A673 (cell line): ENCODE results near the gene SUSD6. TPM values are rescaled to one million over a fixed set of nuclear protein-coding genes. Genes with fewer than 3 reads are reported as not detected.

Experiments used
- BruUV-seq: library from RNA; stranded (reverse); fragments of 400-500 nt; replicated peaks from 2 replicates; lab custom pipeline; 2021; lab: Mats Ljungman, UMichigan
- CTCF ChIA-PET: fragments of 300-600 bp; sonication (Branson Sonifier 250); formaldehyde crosslinking; loops from one replicate; lab custom pipeline; 2022; ENCODE audit warnings: antibody characterized with exemption; lab: Charles Lee
- POLR2A ChIA-PET: fragments of 300-600 bp; sonication (Branson Sonifier 250); formaldehyde crosslinking; loops from one replicate; lab custom pipeline; 2022; ENCODE audit warnings: antibody characterized with exemption; ENCODE audit not compliant: low non-redundant PET; lab: Charles Lee
- DNase-seq: peaks from one replicate; pipeline ENCODE4 v3.0.0-alpha.2; 2015; ENCODE audit warnings: low spot score
- H3K27ac ChIP-seq: fragments of 200-600 bp; sonication (generic); 2 replicates; pipeline ENCODE4 v1.5.1; 2016; ENCODE audit warnings: mixed run types, low read depth, mild to moderate bottlenecking, mixed read lengths, antibody characterized with exemption, low read length; ENCODE audit not compliant: poor library complexity, severe bottlenecking
- H3K27me3 ChIP-seq: fragments of 200-600 bp; sonication (generic); replicated peaks from 2 replicates; pipeline ENCODE4 v1.6.1; 2017; ENCODE audit warnings: mixed run types, low read depth, mild to moderate bottlenecking, mixed read lengths, antibody characterized with exemption, low read length; ENCODE audit not compliant: insufficient read depth, poor library complexity
- H3K36me3 ChIP-seq: fragments of 200-600 bp; sonication (generic); 2 replicates; pipeline ENCODE4 v1.6.1; 2016; ENCODE audit warnings: mixed run types, mild to moderate bottlenecking, mixed read lengths, antibody characterized with exemption, low read length; ENCODE audit not compliant: insufficient read depth, poor library complexity, severe bottlenecking
- H3K4me1 ChIP-seq: fragments of 200-600 bp; sonication (generic); 2 replicates; pipeline ENCODE4 v1.6.1; 2017; ENCODE audit warnings: mixed run types, mild to moderate bottlenecking, mixed read lengths, antibody characterized with exemption, low read length; ENCODE audit not compliant: insufficient read depth, poor library complexity, severe bottlenecking
- H3K4me3 ChIP-seq: fragments of 200-600 bp; sonication (generic); 2 replicates; pipeline ENCODE4 v1.5.1; 2016; ENCODE audit warnings: low read depth, mixed run types, mild to moderate bottlenecking, mixed read lengths, low read length; ENCODE audit not compliant: poor library complexity, severe bottlenecking
- H3K9me3 ChIP-seq: fragments of 200-600 bp; sonication (generic); 2 replicates; pipeline ENCODE4 v1.6.1; 2016; ENCODE audit warnings: mixed run types, low read depth, mild to moderate bottlenecking, mixed read lengths, antibody characterized with exemption, low read length; ENCODE audit not compliant: poor library complexity, severe bottlenecking
- CTCF ChIP-seq: fragments of 300-800, 200-600 bp; sonication (generic); conservative IDR thresholded peaks from 2 replicates; pipeline ENCODE4 v1.5.1; 2017; ENCODE audit warnings: low read depth, mild to moderate bottlenecking, antibody characterized with exemption, low read length, moderate library complexity, mixed read lengths
- EZH2 ChIP-seq: fragments of 200-600 bp; sonication (generic); IDR thresholded peaks from 2 replicates; pipeline ENCODE4 v1.6.1; 2017; ENCODE audit warnings: borderline replicate concordance, low read depth, mild to moderate bottlenecking, mixed read lengths, antibody characterized with exemption, low read length; ENCODE audit not compliant: poor library complexity, severe bottlenecking
- intact Hi-C: fragments of 100-400 bp; cut with micrococcal nuclease; formaldehyde crosslinking; loops from one replicate; pipeline ENCODE4 v1.10.0; 2022; ENCODE audit not compliant: unreplicated experiment
- total RNA-seq: library from RNA; stranded (reverse); gene quantifications from 2 replicates; pipeline ENCODE4 v1.2.3, GENCODE V29; 2021

SUSD6 gene
- total RNA-seq, 1 experiment from 2014 or later = 9.2 TPM

GRCh38 chr14:69673578-69674305, 62.3 kb downstream of the SUSD6 start:
- ChIA-PET POLR2A (no interaction called here), CTCF (no interaction called here)
- BruUV-seq = no TSS peak
- no peaks in the 10 kb centered on the region for H3K9me3 ChIP-seq
- intact Hi-C loops = no loop called here
- no peak overlapping the region for H3K4me3 ChIP-seq
- DNase-seq = no peak
- no peaks in the 10 kb centered on the region for H3K27me3 ChIP-seq
- no peak for TF ChIP-seq EZH2
- TF ChIP-seq CTCF = no peak
- peaks cover 10% of the 10 kb centered on the region for H3K4me1 ChIP-seq
- H3K27ac ChIP-seq = no peak overlapping the region
- H3K36me3 ChIP-seq = no peaks in the 10 kb centered on the region

- ChIA-PET POLR2A (no interaction called here), CTCF (interaction anchor here (0.5 kb wide), 1 partner anchor 64 kb away, joined by 3 read pairs; no protein-coding TSS in a partner anchor)
- H3K4me1 ChIP-seq = peaks cover 10% of the 10 kb centered on the region
- intact Hi-C loops = no loop called here
- H3K9me3 ChIP-seq = no peaks in the 10 kb centered on the region
- no peak overlapping the region for H3K27ac ChIP-seq
- DNase-seq = no peak
- no peaks in the 10 kb centered on the region for H3K36me3 ChIP-seq
- no peak overlapping the region for H3K4me3 ChIP-seq
- no peaks in the 10 kb centered on the region for H3K27me3 ChIP-seq
- no peak for TF ChIP-seq EZH2
- no peak for TF ChIP-seq CTCF
- no TSS peak for BruUV-seq
Observed at GRCh38 chr14:69674546-69675244, 63.3 kb downstream of the SUSD6 start.

GRCh38 chr14:69675245-69675583, 63.8 kb downstream of the SUSD6 start:
- TF ChIP-seq CTCF (no peak), EZH2 (no peak)
- Histone ChIP-seq H3K9me3 (no peaks in the 10 kb centered on the region), H3K27ac (no peak overlapping the region), H3K4me3 (no peak overlapping the region), H3K36me3 (no peaks in the 10 kb centered on the region), H3K27me3 (no peaks in the 10 kb centered on the region), H3K4me1 (peaks cover 10% of the 10 kb centered on the region)
- intact Hi-C loops = no loop called here
- CTCF ChIA-PET = no interaction called here
- DNase-seq = no peak
- no TSS peak for BruUV-seq
- POLR2A ChIA-PET = no interaction called here
